Neuronal stem cell (in vitro differentiated cells): Measurements from ENCODE around the gene DDA1.

Experiments
- DNase-seq: peaks from one replicate; pipeline ENCODE4 v3.0.0-alpha.2; 2013; ENCODE audit warnings: low spot score
- H2AFZ ChIP-seq: one replicate; pipeline ENCODE4 v1.6.1; 2013; ENCODE audit warnings: mild to moderate bottlenecking, low read length, inconsistent platforms
- H2AK5ac ChIP-seq: 2 replicates; pipeline ENCODE4 v1.6.1; 2013; ENCODE audit warnings: low read depth, mild to moderate bottlenecking, inconsistent platforms, low read length, moderate library complexity, mixed read lengths
- H2BK120ac ChIP-seq: 2 replicates; pipeline ENCODE4 v1.6.1; 2013; ENCODE audit warnings: low read depth, mild to moderate bottlenecking, inconsistent platforms, low read length, moderate library complexity, mixed read lengths
- H2BK12ac ChIP-seq: one replicate; pipeline ENCODE4 v1.6.1; 2013; ENCODE audit warnings: low read length, inconsistent platforms
- H2BK15ac ChIP-seq: 2 replicates; pipeline ENCODE4 v1.6.1; 2013; ENCODE audit warnings: mild to moderate bottlenecking, low read length, inconsistent platforms, mixed read lengths
- H2BK5ac ChIP-seq: one replicate; pipeline ENCODE4 v1.6.1; 2013; ENCODE audit warnings: inconsistent platforms, mild to moderate bottlenecking, low read length, moderate library complexity
- H3K14ac ChIP-seq: one replicate; pipeline ENCODE4 v1.6.1; 2013; ENCODE audit warnings: low read length, inconsistent platforms
- H3K18ac ChIP-seq: 2 replicates; pipeline ENCODE4 v1.6.1; 2013; ENCODE audit warnings: low read length, inconsistent platforms
- H3K23ac ChIP-seq: 2 replicates; pipeline ENCODE4 v1.6.1; 2013; ENCODE audit warnings: low read depth, mild to moderate bottlenecking, mixed read lengths, low read length, inconsistent platforms; ENCODE audit not compliant: poor library complexity
- H3K27ac ChIP-seq: replicated peaks from 3 replicates; pipeline ENCODE4 v1.5.1; 2013; ENCODE audit warnings: low read length, inconsistent platforms
- H3K27me3 ChIP-seq, 3 experiments: 2 replicates each; pipeline ENCODE4 v1.6.1; 2013; ENCODE audit warnings: low read length in 3 of 3, mild to moderate bottlenecking in 2 of 3, inconsistent platforms in 1 of 3, low read depth in 1 of 3, mixed read lengths in 1 of 3, moderate library complexity in 1 of 3; ENCODE audit not compliant: control insufficient read depth in 3 of 3, insufficient read depth in 3 of 3
- H3K36me3 ChIP-seq, 2 donors: replicated peaks in 1 of 2; 2 replicates each; pipeline ENCODE4 v1.6.1; 2013; ENCODE audit warnings: low read length in 2 of 2; ENCODE audit not compliant: control insufficient read depth in 2 of 2, insufficient read depth in 2 of 2
- H3K4ac ChIP-seq: 2 replicates; pipeline ENCODE4 v1.6.1; 2013; ENCODE audit warnings: inconsistent platforms, mild to moderate bottlenecking, low read length, moderate library complexity
- H3K4me1 ChIP-seq, 2 donors: 1 replicate in 1 of 2; 2 replicates in 1 of 2; pipeline ENCODE4 v1.6.1; 2013; ENCODE audit warnings: low read length in 2 of 2, low read depth in 1 of 2; ENCODE audit not compliant: control insufficient read depth in 2 of 2, insufficient read depth in 1 of 2
- H3K4me2 ChIP-seq: one replicate; pipeline ENCODE4 v1.6.1; 2013; ENCODE audit warnings: mild to moderate bottlenecking, low read length, inconsistent platforms; ENCODE audit not compliant: insufficient read depth, poor library complexity, severe bottlenecking
- H3K4me3 ChIP-seq, 2 donors: 2 replicates each; pipeline ENCODE4 v1.5.1; 2013; ENCODE audit warnings: low read length in 2 of 2, mild to moderate bottlenecking in 2 of 2, inconsistent platforms in 1 of 2, moderate library complexity in 1 of 2
- H3K79me1 ChIP-seq: one replicate; pipeline ENCODE4 v1.6.1; 2013; ENCODE audit warnings: low read depth, mild to moderate bottlenecking, inconsistent platforms, low read length, moderate library complexity
- H3K9ac ChIP-seq: one replicate; pipeline ENCODE4 v1.6.1; 2013; ENCODE audit warnings: mild to moderate bottlenecking, low read depth, low read length, inconsistent platforms; ENCODE audit not compliant: poor library complexity
- H3K9me3 ChIP-seq, 2 donors: replicated peaks in 1 of 2; 2 replicates each; pipeline versions ENCODE3 to v1.6.1; 2013; ENCODE audit warnings: low read length in 2 of 2, mild to moderate bottlenecking in 2 of 2, inconsistent platforms in 1 of 2, low read depth in 1 of 2, mixed read lengths in 1 of 2, moderate library complexity in 1 of 2; ENCODE audit not compliant: control insufficient read depth in 2 of 2, insufficient read depth in 1 of 2
- H4K8ac ChIP-seq: one replicate; pipeline ENCODE4 v1.6.1; 2013; ENCODE audit warnings: low read depth, mild to moderate bottlenecking, inconsistent platforms, low read length, moderate library complexity
- H4K91ac ChIP-seq: one replicate; pipeline ENCODE4 v1.6.1; 2013; ENCODE audit warnings: low read length, low read depth, mild to moderate bottlenecking, inconsistent platforms; ENCODE audit not compliant: poor library complexity
- WGBS, 2 donors: extraction: QIAGEN DNeasy Blood & Tissue Kit; methylation state at CpG; one replicate each; pipeline ENCODE4 v1.1.7; 2013; ENCODE audit warnings: missing lambda C conversion rate in 2 of 2, mixed read lengths in 1 of 2; ENCODE audit not compliant: insufficient read length in 2 of 2, insufficient replicate concordance in 1 of 2; ENCODE audit errors: extremely low coverage in 2 of 2; 5-methylcytosine and 5-hydroxymethylcytosine counted together

The DDA1 gene

DNA sequence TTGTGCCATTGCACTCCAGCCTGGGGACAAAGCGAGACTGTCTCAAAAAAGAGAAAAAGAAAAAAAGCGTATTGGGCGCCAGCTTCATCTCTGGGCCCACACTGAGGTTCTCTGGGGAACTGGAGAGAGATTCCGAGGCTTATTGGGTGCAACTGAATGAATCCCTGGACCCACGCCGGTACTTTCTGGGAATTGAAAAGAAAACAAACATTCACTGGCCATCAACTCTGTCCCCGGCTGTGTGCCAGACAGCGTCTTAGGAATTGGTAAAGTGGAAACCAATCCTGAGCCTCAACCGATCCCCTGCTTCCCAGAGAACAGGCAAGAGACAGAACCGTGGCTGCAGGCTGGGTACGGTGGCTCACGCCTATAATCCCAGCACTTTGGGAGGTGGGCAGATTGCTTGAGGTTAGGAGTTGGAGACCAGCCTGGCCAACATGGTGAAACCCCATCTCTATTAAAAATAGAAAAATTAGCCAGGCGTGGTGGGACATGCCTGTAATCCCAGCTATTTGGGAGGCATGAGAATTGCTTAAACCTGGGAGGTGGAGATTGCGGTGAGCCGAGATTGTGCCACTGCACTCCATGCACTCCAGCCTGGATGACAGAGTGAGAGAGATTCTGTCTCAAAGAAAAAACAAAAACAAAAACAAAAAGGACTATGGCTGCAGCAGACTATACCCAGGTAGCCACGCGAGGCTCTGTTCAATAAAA is 16.7 kb downstream of the DDA1 start:
- Histone ChIP-seq H2BK15ac (no peak overlapping the region), H3K4ac (no peak overlapping the region), H3K14ac (no peak overlapping the region), H3K79me1 (peaks cover 11% of the 10 kb centered on the region), H3K27ac (no peak overlapping the region), H2AK5ac (no peak overlapping the region), H3K18ac (no peak overlapping the region), H3K4me2 (no peak overlapping the region), H3K9ac (no peak overlapping the region), H3K36me3 (peaks cover 28 to 68% of the 10 kb centered on the region in 2 donors), H3K27me3 (peaks cover 0 to 7% (median 0%) of the 10 kb centered on the region in 3 experiments), H3K4me1 (peaks cover 0 to 21% of the 10 kb centered on the region in 2 donors), H4K8ac (no peak overlapping the region), H3K9me3 (peaks cover 0 to 7% of the 10 kb centered on the region in 2 donors), H2BK5ac (no peak overlapping the region), H3K4me3 (no peak overlapping the region), H4K91ac (no peak overlapping the region), H2BK120ac (no peak overlapping the region), H2BK12ac (no peak overlapping the region), H2AFZ (no peak overlapping the region), H3K23ac (no peak overlapping the region)
- WGBS, 2 donors: no CpG with 5 or more reads among the region's 17 CpGs
- no peak for DNase-seq

GRCh38 chr19:17326595-17326966 is 17.2 kb downstream of the DDA1 start:
- no peak overlapping the region for H3K4me3 ChIP-seq
- H2BK12ac ChIP-seq: no peak overlapping the region
- peaks cover 0 to 21% of the 10 kb centered on the region in 2 donors for H3K4me1 ChIP-seq
- peaks cover 28 to 68% of the 10 kb centered on the region in 2 donors for H3K36me3 ChIP-seq
- peak overlapping the region; percentile 7 for H2BK5ac ChIP-seq
- DNase-seq: no peak
- no peak overlapping the region for H3K18ac ChIP-seq
- no peak overlapping the region for H2AFZ ChIP-seq
- no CpG with 5 or more reads among the region's 11 CpGs for WGBS, 2 donors
- peaks cover 0 to 7% of the 10 kb centered on the region in 2 donors for H3K9me3 ChIP-seq
- no peak overlapping the region for H3K23ac ChIP-seq
- peaks cover 0 to 7% (median 0%) of the 10 kb centered on the region in 3 experiments for H3K27me3 ChIP-seq
- H3K14ac ChIP-seq: no peak overlapping the region
- no peak overlapping the region for H3K4me2 ChIP-seq
- H2BK15ac ChIP-seq: no peak overlapping the region
- H4K91ac ChIP-seq: no peak overlapping the region
- H4K8ac ChIP-seq: no peak overlapping the region
- no peak overlapping the region for H3K4ac ChIP-seq
- H3K9ac ChIP-seq: no peak overlapping the region
- H3K79me1 ChIP-seq: peaks cover 13% of the 10 kb centered on the region
- H2AK5ac ChIP-seq: no peak overlapping the region
- H3K27ac ChIP-seq: peak overlapping the region; percentile 4
- no peak overlapping the region for H2BK120ac ChIP-seq

GRCh38 chr19:17327068-17327653 is 17.8 kb downstream of the DDA1 start:
- peak overlapping the region; percentile 7 for H2BK5ac ChIP-seq
- H3K4me1 ChIP-seq: peaks cover 0 to 21% of the 10 kb centered on the region in 2 donors
- no CpG with 5 or more reads among the region's 27 CpGs for WGBS, 2 donors
- H4K8ac ChIP-seq: peak overlapping the region; percentile 19
- peaks cover 0 to 7% of the 10 kb centered on the region in 2 donors for H3K9me3 ChIP-seq
- H3K14ac ChIP-seq: no peak overlapping the region
- peak overlapping the region; percentile 41 for H2BK12ac ChIP-seq
- H2AK5ac ChIP-seq: peak overlapping the region; percentile 97
- H3K27me3 ChIP-seq: peaks cover 0 to 7% (median 0%) of the 10 kb centered on the region in 3 experiments
- peak overlapping the region; percentile 70 for H3K9ac ChIP-seq
- peak overlapping the region; percentile 95 for H3K18ac ChIP-seq
- H3K4me3 ChIP-seq: peak overlapping the region in 1 of 2 donors; percentile 51
- H3K79me1 ChIP-seq: peaks cover 11% of the 10 kb centered on the region
- peak overlapping the region; percentile 75 for H4K91ac ChIP-seq
- DNase-seq: no peak
- H2AFZ ChIP-seq: no peak overlapping the region
- peak overlapping the region; percentile 84 for H3K27ac ChIP-seq
- H3K4me2 ChIP-seq: peak overlapping the region; percentile 43
- H2BK15ac ChIP-seq: peak overlapping the region; percentile 49
- peak overlapping the region; percentile 72 for H2BK120ac ChIP-seq
- H3K23ac ChIP-seq: peak overlapping the region; percentile 65
- H3K4ac ChIP-seq: peak overlapping the region; percentile 84
- peaks cover 27 to 64% of the 10 kb centered on the region in 2 donors for H3K36me3 ChIP-seq
